Gastrocnemius medialis (tissue), 4 donors: ENCODE data around the gene KIF3A.

Experiments used
- CTCF ChIP-seq, 5 experiments: fragments of 450-650 bp in 3 of 5; fragments of 200-600 bp in 2 of 5; sonication (generic) in 2 of 5; IDR thresholded peaks in 4 of 5; conservative IDR thresholded peaks in 1 of 5; 1 replicate in 4 of 5; 2 replicates in 1 of 5; pipeline ENCODE4 v1.5.1; 2016 to 2019; ENCODE audit warnings: antibody characterized with exemption in 5 of 5, mild to moderate bottlenecking in 3 of 5, moderate library complexity in 3 of 5
- POLR2A ChIP-seq, 2 donors: fragments of 450-650 bp; IDR thresholded peaks; one replicate each; pipeline ENCODE4 v1.6.1; 2017; ENCODE audit warnings: antibody characterized with exemption in 2 of 2, mild to moderate bottlenecking in 2 of 2, moderate library complexity in 2 of 2

- no peak for TF ChIP-seq CTCF (IDR thresholded peaks at IDR 0.05 in 4 of 5, conservative IDR thresholded peaks at IDR 0.05 in 1 of 5)
- no peak for TF ChIP-seq POLR2A (IDR thresholded peaks at IDR 0.05)
These were observed 59.5 kb downstream of the KIF3A start for GRCh38 chr5:132677682-132678400.
